ENCODE results near the gene BCL10. TPM values are rescaled to one million over a fixed set of nuclear protein-coding genes. Genes with fewer than 3 reads are reported as not detected.

The BCL10 gene
- total RNA-seq, 2 experiments from 2014 or later = 50.0 to 52.0 TPM

DNA sequence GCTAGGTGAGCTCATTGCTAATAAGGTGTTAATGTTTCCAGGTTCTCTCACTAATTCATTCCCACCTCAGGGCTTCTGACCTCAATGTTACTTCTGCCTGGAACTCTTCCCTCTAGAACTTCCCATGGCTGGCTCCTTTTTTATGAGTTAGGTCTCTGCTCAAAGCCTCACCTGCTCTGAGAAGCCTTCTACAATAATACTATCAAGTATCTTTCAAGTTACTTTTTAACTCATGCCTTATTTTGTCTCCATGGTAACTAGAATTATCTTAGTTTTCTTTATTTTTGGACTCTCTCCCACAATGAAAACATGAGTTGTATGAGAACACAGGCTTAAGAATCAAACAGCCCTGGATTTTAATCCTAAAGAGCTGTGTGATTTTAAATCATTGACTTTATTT lies 13.4 kb downstream of the BCL10 start:
- no peak overlapping the region for H3K27ac Mint-ChIP-seq
- Histone ChIP-seq H3K27ac (ENCODE audit: low read depth in 1 of 2, low read length in 2 of 2) (no peak overlapping the region), H3K4me3 (ENCODE audit: low read length) (no peak overlapping the region), H3K9me3 (ENCODE audit: control insufficient read depth in 1 of 2, insufficient read depth in 1 of 2, low read length in 2 of 2) (no peaks in the 10 kb centered on the region), H3K36me3 (ENCODE audit: insufficient read depth, low read length) (peaks cover 30% of the 10 kb centered on the region), H3K27me3 (ENCODE audit: control insufficient read depth in 1 of 2, insufficient read depth in 2 of 2, low read length in 2 of 2) (no peaks in the 10 kb centered on the region), H3K4me1 (ENCODE audit: insufficient read depth, low read length) (peaks cover 16% of the 10 kb centered on the region)
- no peaks in the 10 kb centered on the region for H3K9me3 Mint-ChIP-seq
- ChIA-PET POLR2A (interaction anchor here (1.5 to 6.1 kb wide), 2 partner anchors 14 kb away, joined by 6 to 104 read pairs; partner anchors contain the start of gene BCL10), CTCF (interaction anchor here (1.3 to 2.1 kb wide), 2 partner anchors 318 kb away, joined by 6 to 9 read pairs; no protein-coding TSS in a partner anchor)
- intact Hi-C loops (cut with DNase I, micrococcal nuclease) = loop anchor here in 1 of 2 experiments (5.0 kb wide), 1 partner anchor 576 kb away; no protein-coding TSS in a partner anchor
- no peaks in the 10 kb centered on the region for H3K27me3 Mint-ChIP-seq
- no peak for DNase-seq
- TF ChIP-seq, protein P1, sequence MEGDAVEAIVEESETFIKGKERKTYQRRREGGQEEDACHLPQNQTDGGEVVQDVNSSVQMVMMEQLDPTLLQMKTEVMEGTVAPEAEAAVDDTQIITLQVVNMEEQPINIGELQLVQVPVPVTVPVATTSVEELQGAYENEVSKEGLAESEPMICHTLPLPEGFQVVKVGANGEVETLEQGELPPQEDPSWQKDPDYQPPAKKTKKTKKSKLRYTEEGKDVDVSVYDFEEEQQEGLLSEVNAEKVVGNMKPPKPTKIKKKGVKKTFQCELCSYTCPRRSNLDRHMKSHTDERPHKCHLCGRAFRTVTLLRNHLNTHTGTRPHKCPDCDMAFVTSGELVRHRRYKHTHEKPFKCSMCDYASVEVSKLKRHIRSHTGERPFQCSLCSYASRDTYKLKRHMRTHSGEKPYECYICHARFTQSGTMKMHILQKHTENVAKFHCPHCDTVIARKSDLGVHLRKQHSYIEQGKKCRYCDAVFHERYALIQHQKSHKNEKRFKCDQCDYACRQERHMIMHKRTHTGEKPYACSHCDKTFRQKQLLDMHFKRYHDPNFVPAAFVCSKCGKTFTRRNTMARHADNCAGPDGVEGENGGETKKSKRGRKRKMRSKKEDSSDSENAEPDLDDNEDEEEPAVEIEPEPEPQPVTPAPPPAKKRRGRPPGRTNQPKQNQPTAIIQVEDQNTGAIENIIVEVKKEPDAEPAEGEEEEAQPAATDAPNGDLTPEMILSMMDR (IDR thresholded peaks at IDR 0.05) = no peak
- H3K36me3 Mint-ChIP-seq (ENCODE audit: low read depth) = peaks cover 50% of the 10 kb centered on the region
- no peak overlapping the region for H3K4me3 Mint-ChIP-seq
- peaks cover 14% of the 10 kb centered on the region for H3K4me1 Mint-ChIP-seq (ENCODE audit: low read depth)
- no peak for ATAC-seq (ENCODE audit: poor library complexity)

DNA sequence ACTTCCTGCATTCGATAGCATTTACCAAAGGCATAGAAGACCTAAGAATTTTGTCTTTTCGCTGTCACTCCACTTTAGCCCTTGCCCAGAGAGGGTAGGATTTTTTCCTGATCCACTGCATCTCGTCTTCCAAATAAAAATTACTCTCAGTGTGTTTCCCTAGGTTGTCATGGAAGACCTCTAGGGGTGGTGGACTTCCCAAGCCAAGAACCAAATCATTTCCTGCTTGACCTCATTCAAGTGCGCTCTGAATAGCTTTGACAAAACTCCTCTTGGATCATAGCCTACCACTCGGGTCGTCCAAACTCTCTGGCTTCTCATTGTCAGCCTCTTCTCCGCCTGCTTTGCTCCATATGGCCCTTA lies 16.5 kb downstream of the BCL10 start:
- peak overlapping the region; percentile 99 for H3K4me3 Mint-ChIP-seq
- no peaks in the 10 kb centered on the region for H3K9me3 ChIP-seq (ENCODE audit: control insufficient read depth in 1 of 2, insufficient read depth in 1 of 2, low read length in 2 of 2)

DNA sequence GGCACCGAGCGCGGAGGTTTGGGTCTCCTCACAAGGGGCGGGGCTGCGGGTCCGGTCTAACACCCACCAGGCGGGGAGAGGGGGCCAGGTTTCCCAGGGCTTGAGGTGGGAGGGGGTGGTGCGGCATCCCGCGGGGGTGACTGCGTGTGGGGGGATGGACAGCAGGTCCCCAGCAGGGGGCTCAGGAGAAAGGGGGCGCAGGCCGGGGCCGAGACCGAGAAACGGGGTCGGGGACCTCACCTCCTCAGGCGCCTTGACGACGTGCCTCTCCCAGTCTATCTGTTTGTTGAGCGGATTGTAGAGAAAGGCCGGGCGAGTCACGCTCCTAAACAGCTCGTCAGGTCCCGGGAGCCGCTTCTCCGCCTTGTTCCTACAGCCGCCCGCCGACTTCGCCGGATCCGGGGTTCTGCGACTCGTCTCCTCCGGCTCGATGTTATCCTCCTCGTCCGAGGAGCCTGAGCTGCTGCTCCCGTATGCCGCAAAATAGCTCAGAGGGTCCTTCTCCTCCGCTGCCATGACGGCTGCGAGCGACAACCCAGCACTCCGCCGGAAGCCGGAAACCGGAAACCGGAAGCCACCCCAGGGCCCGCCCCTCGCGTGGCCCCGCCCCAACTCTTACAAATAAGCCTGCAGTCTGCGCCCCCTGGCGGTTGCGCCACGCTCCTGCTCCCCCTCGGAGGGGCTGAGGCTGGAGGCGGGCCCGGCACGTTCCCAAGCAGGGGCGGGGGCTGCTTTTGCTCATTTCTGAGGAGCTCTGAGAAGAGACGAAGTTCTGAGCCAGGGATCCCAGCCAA lies 17.1 kb downstream of the BCL10 start, which contains the start of gene C1orf52:
Gene C1orf52 (minus strand): TSS at position 545 of the 794 bp plus-strand sequence. CDS start 29 bp downstream, at position 516.
- ATAC-seq (ENCODE audit: poor library complexity) (peak; percentile 93), DNase-seq (peak; percentile 92 to 99 (median 96))
- H3K27me3 ChIP-seq (ENCODE audit: control insufficient read depth in 1 of 2, insufficient read depth in 2 of 2, low read length in 2 of 2) = no peaks in the 10 kb centered on the region
- ChIA-PET CTCF (interaction anchor here (0.6 to 6.3 kb wide), 21 partner anchors 9 to 324 kb away, joined by 3 to 119 read pairs (median 4); partner anchors contain the start of genes BCL10 and SYDE2), POLR2A (interaction anchor here (0.6 to 6.1 kb wide), 12 partner anchors 11 to 558 kb away, joined by 3 to 104 read pairs (median 6); partner anchors contain the start of gene BCL10)
- peak within 1 kb of the TSS; percentile 88 for H3K4me3 ChIP-seq (ENCODE audit: low read length)
- peaks cover 21% of the 10 kb centered on the region for H3K4me1 ChIP-seq (ENCODE audit: insufficient read depth, low read length)
- TF ChIP-seq, protein P1 (IDR thresholded peaks at IDR 0.05) = peak; percentile 97
- H3K9me3 ChIP-seq (ENCODE audit: control insufficient read depth in 1 of 2, insufficient read depth in 1 of 2, low read length in 2 of 2) = no peaks in the 10 kb centered on the region
- H3K9me3 Mint-ChIP-seq = no peaks in the 10 kb centered on the region
- H3K27ac ChIP-seq (ENCODE audit: low read depth in 1 of 2, low read length in 2 of 2) = peak within 1 kb of the TSS; percentile 47 to 81
- no peaks in the 10 kb centered on the region for H3K27me3 Mint-ChIP-seq
- peaks cover 41% of the 10 kb centered on the region for H3K4me1 Mint-ChIP-seq (ENCODE audit: low read depth)
- H3K4me3 Mint-ChIP-seq = peak within 1 kb of the TSS; percentile 99
- peaks cover 26% of the 10 kb centered on the region for H3K36me3 ChIP-seq (ENCODE audit: insufficient read depth, low read length)
- intact Hi-C loops (cut with DNase I, micrococcal nuclease) = loop anchor here (1.0 to 10.0 kb wide), 7 partner anchors 17 to 1445 kb away; partner anchors contain the start of genes SYDE2 (in 2 of the 2), BCL10 (in 1 of the 2) and SH3GLB1 (in 1 of the 2)
- H3K27ac Mint-ChIP-seq = peak within 1 kb of the TSS; percentile 95
- H3K36me3 Mint-ChIP-seq (ENCODE audit: low read depth) = peaks cover 62% of the 10 kb centered on the region

More for the DNA sequence above, 16.5 kb downstream of the BCL10 start:
- ChIA-PET CTCF (interaction anchor here (0.6 to 6.3 kb wide), 14 partner anchors 9 to 324 kb away, joined by 3 to 119 read pairs (median 4); partner anchors contain the start of genes BCL10 and SYDE2), POLR2A (interaction anchor here (0.8 to 6.1 kb wide), 10 partner anchors 10 to 314 kb away, joined by 3 to 104 read pairs (median 8); partner anchors contain the start of gene BCL10)
- Mint-ChIP-seq H3K27me3 (no peaks in the 10 kb centered on the region), H3K27ac (peak overlapping the region; percentile 95), H3K4me1 (ENCODE audit: low read depth) (peaks cover 37% of the 10 kb centered on the region), H3K9me3 (no peaks in the 10 kb centered on the region), H3K36me3 (ENCODE audit: low read depth) (peaks cover 59% of the 10 kb centered on the region)
- H3K4me3 ChIP-seq (ENCODE audit: low read length) = peak overlapping the region; percentile 88
- H3K27ac ChIP-seq (ENCODE audit: low read depth in 1 of 2, low read length in 2 of 2) = no peak overlapping the region
- H3K36me3 ChIP-seq (ENCODE audit: insufficient read depth, low read length) = peaks cover 29% of the 10 kb centered on the region
- DNase-seq = no peak
- TF ChIP-seq, protein P1 (IDR thresholded peaks at IDR 0.05) = peak; percentile 37
- H3K27me3 ChIP-seq (ENCODE audit: control insufficient read depth in 1 of 2, insufficient read depth in 2 of 2, low read length in 2 of 2) = no peaks in the 10 kb centered on the region
- ATAC-seq (ENCODE audit: poor library complexity) = no peak
- intact Hi-C loops (cut with DNase I, micrococcal nuclease) = loop anchor here (1.0 to 10.0 kb wide), 9 partner anchors 15 to 1445 kb away; partner anchors contain the start of genes SYDE2 (in 2 of the 2), BCL10 (in 1 of the 2) and SH3GLB1 (in 1 of the 2)
- H3K4me1 ChIP-seq (ENCODE audit: insufficient read depth, low read length) = peaks cover 21% of the 10 kb centered on the region
